Neural progenitor cell (in vitro differentiated cells): Measurements from ENCODE around the gene ZNF831.

Experiments used
- EZH2 ChIP-seq: fragments of 200-600 bp; sonication (generic); IDR thresholded peaks from 2 replicates; pipeline ENCODE4 v1.6.1; 2017; ENCODE audit warnings: antibody characterized with exemption, mild to moderate bottlenecking, moderate library complexity
- EZH2phosphoT487 ChIP-seq: fragments of 200-600 bp; sonication (generic); IDR thresholded peaks from 2 replicates; pipeline ENCODE4 v1.6.1; 2017; ENCODE audit warnings: antibody characterized with exemption
- TF ChIP-seq, protein P1 (sequence below): fragments of 200-600 bp; sonication (generic); IDR thresholded peaks from 2 replicates; pipeline ENCODE4 v1.5.1; 2017; ENCODE audit warnings: antibody characterized with exemption, mild to moderate bottlenecking

- TF ChIP-seq, protein P1, sequence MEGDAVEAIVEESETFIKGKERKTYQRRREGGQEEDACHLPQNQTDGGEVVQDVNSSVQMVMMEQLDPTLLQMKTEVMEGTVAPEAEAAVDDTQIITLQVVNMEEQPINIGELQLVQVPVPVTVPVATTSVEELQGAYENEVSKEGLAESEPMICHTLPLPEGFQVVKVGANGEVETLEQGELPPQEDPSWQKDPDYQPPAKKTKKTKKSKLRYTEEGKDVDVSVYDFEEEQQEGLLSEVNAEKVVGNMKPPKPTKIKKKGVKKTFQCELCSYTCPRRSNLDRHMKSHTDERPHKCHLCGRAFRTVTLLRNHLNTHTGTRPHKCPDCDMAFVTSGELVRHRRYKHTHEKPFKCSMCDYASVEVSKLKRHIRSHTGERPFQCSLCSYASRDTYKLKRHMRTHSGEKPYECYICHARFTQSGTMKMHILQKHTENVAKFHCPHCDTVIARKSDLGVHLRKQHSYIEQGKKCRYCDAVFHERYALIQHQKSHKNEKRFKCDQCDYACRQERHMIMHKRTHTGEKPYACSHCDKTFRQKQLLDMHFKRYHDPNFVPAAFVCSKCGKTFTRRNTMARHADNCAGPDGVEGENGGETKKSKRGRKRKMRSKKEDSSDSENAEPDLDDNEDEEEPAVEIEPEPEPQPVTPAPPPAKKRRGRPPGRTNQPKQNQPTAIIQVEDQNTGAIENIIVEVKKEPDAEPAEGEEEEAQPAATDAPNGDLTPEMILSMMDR: no peak
- TF ChIP-seq EZH2phosphoT487 (no peak), EZH2 (no peak)
Observed at GRCh38 chr20:59145247-59145923, 18.2 kb upstream of the ZNF831 start.
